ENCODE data around the gene CCDC28A.

Gene CCDC28A

GRCh38 chr6:138803861-138804260 is 30.3 kb downstream of the CCDC28A start:
- Histone ChIP-seq H3K27me3 (replicated peaks; ENCODE audit: control insufficient read depth, insufficient read depth, low read length) (no peaks in the 10 kb centered on the region), H3K36me3 (ENCODE audit: control insufficient read depth, insufficient read depth, low read length) (no peaks in the 10 kb centered on the region), H3K4me3 (replicated peaks; ENCODE audit: low read depth, low read length) (no peak overlapping the region)
- no peak for TF ChIP-seq CTCF (IDR thresholded peaks at IDR 0.05; ENCODE audit: insufficient read depth, low read length, poor library complexity, severe bottlenecking)
- no peak for DNase-seq (ENCODE audit: extremely low read depth, insufficient read length)

- no peaks in the 10 kb centered on the region for H3K36me3 ChIP-seq (ENCODE audit: control insufficient read depth, insufficient read depth, low read length)
- DNase-seq (ENCODE audit: extremely low read depth, insufficient read length): no peak
- no peak overlapping the region for H3K4me3 ChIP-seq (replicated peaks; ENCODE audit: low read depth, low read length)
- no peak for TF ChIP-seq CTCF (IDR thresholded peaks at IDR 0.05; ENCODE audit: insufficient read depth, low read length, poor library complexity, severe bottlenecking)
- no peaks in the 10 kb centered on the region for H3K27me3 ChIP-seq (replicated peaks; ENCODE audit: control insufficient read depth, insufficient read depth, low read length)
These were observed 31.6 kb downstream of the CCDC28A start for GRCh38 chr6:138805016-138805765.

- no peak for TF ChIP-seq CTCF (IDR thresholded peaks at IDR 0.05; ENCODE audit: insufficient read depth, low read length, poor library complexity, severe bottlenecking)
- no peak for DNase-seq (ENCODE audit: extremely low read depth, insufficient read length)
- Histone ChIP-seq H3K27me3 (replicated peaks; ENCODE audit: control insufficient read depth, insufficient read depth, low read length) (no peaks in the 10 kb centered on the region; the same call in 1 of the 2 replicates), H3K36me3 (ENCODE audit: control insufficient read depth, insufficient read depth, low read length) (no peaks in the 10 kb centered on the region), H3K4me3 (replicated peaks; ENCODE audit: low read depth, low read length) (no peak overlapping the region)
These were observed 33.3 kb downstream of the CCDC28A start for GRCh38 chr6:138806889-138807288.

GRCh38 chr6:138809677-138810076 is 36.1 kb downstream of the CCDC28A start:
- no peak for TF ChIP-seq CTCF (IDR thresholded peaks at IDR 0.05; ENCODE audit: insufficient read depth, low read length, poor library complexity, severe bottlenecking)
- no peak for DNase-seq (ENCODE audit: extremely low read depth, insufficient read length)
- H3K4me3 ChIP-seq (replicated peaks; ENCODE audit: low read depth, low read length): no peak overlapping the region
- H3K27me3 ChIP-seq (replicated peaks; ENCODE audit: control insufficient read depth, insufficient read depth, low read length): no peaks in the 10 kb centered on the region; the same call in 1 of the 2 replicates
- no peaks in the 10 kb centered on the region for H3K36me3 ChIP-seq (ENCODE audit: control insufficient read depth, insufficient read depth, low read length)

- Histone ChIP-seq H3K36me3 (ENCODE audit: control insufficient read depth, insufficient read depth, low read length) (no peaks in the 10 kb centered on the region), H3K27me3 (replicated peaks; ENCODE audit: control insufficient read depth, insufficient read depth, low read length) (no peaks in the 10 kb centered on the region; the same call in 1 of the 2 replicates), H3K4me3 (replicated peaks; ENCODE audit: low read depth, low read length) (no peak overlapping the region)
- DNase-seq (ENCODE audit: extremely low read depth, insufficient read length): no peak
- no peak for TF ChIP-seq CTCF (IDR thresholded peaks at IDR 0.05; ENCODE audit: insufficient read depth, low read length, poor library complexity, severe bottlenecking)
These were observed 38.3 kb downstream of the CCDC28A start for GRCh38 chr6:138811866-138812265.
